ENCODE measurements around the gene SLC52A1.

The SLC52A1 gene

GRCh38 chr17:4998027-4998731 is 37.0 kb downstream of the SLC52A1 start:
- no peak for DNase-seq (ENCODE audit: low spot score in 2 of 2)
- peaks cover 17% of the 10 kb centered on the region for H3K36me3 Mint-ChIP-seq (ENCODE audit: insufficient read depth)
- H3K4me1 Mint-ChIP-seq: peaks cover 39% of the 10 kb centered on the region
- no peaks in the 10 kb centered on the region for H3K27me3 Mint-ChIP-seq
- ATAC-seq (replicated peaks; ENCODE audit: extremely low read depth, poor library complexity, severe bottlenecking): no peak
- no peaks in the 10 kb centered on the region for H3K9me3 Mint-ChIP-seq
- H3K4me3 Mint-ChIP-seq: peak overlapping the region; percentile 86
- H3K27ac Mint-ChIP-seq (ENCODE audit: low read depth): peak overlapping the region; percentile 82

GRCh38 chr17:4997302-4998026 is 37.8 kb downstream of the SLC52A1 start, which contains the start of the genes INCA1 and KIF1C:
INCA1 (minus strand) TSS chr17:4997522; CDS start chr17:4994437, 3,085 bp downstream.
KIF1C (plus strand) TSS chr17:4997950; CDS start chr17:5000247, 2,297 bp downstream.
- ATAC-seq (replicated peaks; ENCODE audit: extremely low read depth, poor library complexity, severe bottlenecking): peak; percentile 91
- Mint-ChIP-seq H3K4me1 (peaks cover 39% of the 10 kb centered on the region), H3K27me3 (no peaks in the 10 kb centered on the region), H3K27ac (ENCODE audit: low read depth) (peak within 1 kb of the TSS; percentile 82), H3K9me3 (no peaks in the 10 kb centered on the region), H3K36me3 (ENCODE audit: insufficient read depth) (peaks cover 11% of the 10 kb centered on the region), H3K4me3 (peak within 1 kb of the TSS; percentile 86)
- peak; percentile 86 for DNase-seq (ENCODE audit: low spot score in 2 of 2)

- Mint-ChIP-seq H3K4me1 (peaks cover 30% of the 10 kb centered on the region), H3K36me3 (ENCODE audit: insufficient read depth) (peaks cover 8% of the 10 kb centered on the region), H3K9me3 (no peaks in the 10 kb centered on the region), H3K4me3 (no peak overlapping the region), H3K27me3 (no peaks in the 10 kb centered on the region), H3K27ac (ENCODE audit: low read depth) (no peak overlapping the region)
- ATAC-seq (replicated peaks; ENCODE audit: extremely low read depth, poor library complexity, severe bottlenecking): no peak
- no peak for DNase-seq (ENCODE audit: low spot score in 2 of 2)
Observed at GRCh38 chr17:4994081-4994595, 41.1 kb downstream of the SLC52A1 start.

GRCh38 chr17:4987767-4988567 is 47.3 kb downstream of the SLC52A1 start:
- peak overlapping the region; percentile 88 for H3K27ac Mint-ChIP-seq (ENCODE audit: low read depth)
- ATAC-seq (replicated peaks; ENCODE audit: extremely low read depth, poor library complexity, severe bottlenecking) (peak; percentile 12), DNase-seq (ENCODE audit: low spot score in 2 of 2) (peak in 1 of 2 donors; percentile 16)
- H3K4me1 Mint-ChIP-seq: peaks cover 39% of the 10 kb centered on the region
- peak overlapping the region; percentile 91 for H3K4me3 Mint-ChIP-seq
- H3K36me3 Mint-ChIP-seq (ENCODE audit: insufficient read depth): peaks cover 5% of the 10 kb centered on the region
- no peaks in the 10 kb centered on the region for H3K9me3 Mint-ChIP-seq
- H3K27me3 Mint-ChIP-seq: no peaks in the 10 kb centered on the region

- peak within 1 kb of the TSS; percentile 88 for H3K27ac Mint-ChIP-seq (ENCODE audit: low read depth)
- peaks cover 8% of the 10 kb centered on the region for H3K36me3 Mint-ChIP-seq (ENCODE audit: insufficient read depth)
- peak within 1 kb of the TSS; percentile 91 for H3K4me3 Mint-ChIP-seq
- peaks cover 43% of the 10 kb centered on the region for H3K4me1 Mint-ChIP-seq
- no peaks in the 10 kb centered on the region for H3K27me3 Mint-ChIP-seq
- H3K9me3 Mint-ChIP-seq: no peaks in the 10 kb centered on the region
- DNase-seq (ENCODE audit: low spot score in 2 of 2): peak; percentile 69 to 72
- ATAC-seq (replicated peaks; ENCODE audit: extremely low read depth, poor library complexity, severe bottlenecking): peak; percentile 90
Observed at GRCh38 chr17:4986951-4987766, 48.1 kb downstream of the SLC52A1 start, which contains the start of gene CAMTA2. CAMTA2 (minus strand) TSS chr17:4987675; CDS start chr17:4986222, 1,453 bp downstream.

- Mint-ChIP-seq H3K9me3 (no peaks in the 10 kb centered on the region), H3K27me3 (no peaks in the 10 kb centered on the region), H3K4me1 (peaks cover 49% of the 10 kb centered on the region), H3K4me3 (peak overlapping the region; percentile 91), H3K27ac (ENCODE audit: low read depth) (peak overlapping the region; percentile 88), H3K36me3 (ENCODE audit: insufficient read depth) (peaks cover 9% of the 10 kb centered on the region)
- DNase-seq (ENCODE audit: low spot score in 2 of 2) (no peak), ATAC-seq (replicated peaks; ENCODE audit: extremely low read depth, poor library complexity, severe bottlenecking) (no peak)
Observed at GRCh38 chr17:4986403-4986802, 48.8 kb downstream of the SLC52A1 start.
